HCT116 (cell line): Measurements from ENCODE around the gene DNAJB9.

Experiments
- CTCF ChIP-seq, 3 experiments: fragments of 200-600 bp in 1 of 3; sonication (generic) in 1 of 3; IDR thresholded peaks in 2 of 3; conservative IDR thresholded peaks in 1 of 3; 2 replicates each; pipeline ENCODE4 v1.5.1; 2012 to 2017; ENCODE audit warnings: low read depth in 2 of 3, low read length in 2 of 3, antibody characterized with exemption in 1 of 3, borderline replicate concordance in 1 of 3, control low read depth in 1 of 3, mild to moderate bottlenecking in 1 of 3, mixed read lengths in 1 of 3, mixed run types in 1 of 3, moderate library complexity in 1 of 3; ENCODE audit not compliant: insufficient read depth in 1 of 3
- ZNF274 ChIP-seq: fragments of 200-500 bp; sonication (Bioruptor generic); IDR thresholded peaks from 2 replicates; pipeline ENCODE4 v1.6.1; 2014; ENCODE audit warnings: mild to moderate bottlenecking, low read depth, low read length, inconsistent platforms

GRCh38 chr7:108600399-108600798, 30.7 kb downstream of the DNAJB9 start:
- TF ChIP-seq CTCF (IDR thresholded peaks at IDR 0.05 in 2 of 3, conservative IDR thresholded peaks at IDR 0.05 in 1 of 3; ENCODE audit: borderline replicate concordance in 1 of 3, insufficient read depth in 1 of 3, low read depth in 2 of 3, low read length in 2 of 3) = no peak
- no peak for TF ChIP-seq ZNF274
